ENCODE results near the gene ADAMTS19. TPM values are rescaled to one million over a fixed set of nuclear protein-coding genes. Genes with fewer than 3 reads are reported as not detected.

ADAMTS19 gene
- total and polyA plus RNA-seq, 2 of the 8 experiments (the other 6 are each of a cell fraction or from before 2014, with no cell fraction given), result 17.3 to 28.8 TPM

GRCh38 chr5:129687941-129688340 is 227.8 kb downstream of the ADAMTS19 start:
- FAIRE-seq, result no peak

More at GRCh38 chr5:129687941-129688340, 227.8 kb downstream of the ADAMTS19 start:
- H3K18ac ChIP-seq (ENCODE audit: extremely low read depth, low read length), result no peak overlapping the region
- H3K9me3 ChIP-seq (ENCODE audit: insufficient read depth in 2 of 2, low read depth in 1 of 2, low read length in 1 of 2), result no peaks in the 10 kb centered on the region
- WGBS, 2 experiments (ENCODE audit: extremely low coverage in 1 of 2, insufficient coverage in 1 of 2, insufficient read length in 1 of 2, insufficient replicate concordance in 2 of 2, low coverage in 1 of 2, low lambda C conversion rate in 2 of 2, missing lambda C conversion rate in 1 of 2), result 94% methylated on average over 3 of the region's 3 CpGs; no CpG with 5 or more reads in 1 of the 2 experiments
- peaks cover 0 to 10% (median 4%) of the 10 kb centered on the region in 4 experiments; a peak in 3 of 8 replicates for H3K36me3 ChIP-seq (ENCODE audit: control insufficient read depth in 2 of 4, insufficient read depth in 4 of 4, low read length in 3 of 4)
- H3K4ac ChIP-seq (replicated peaks; ENCODE audit: insufficient read length, low read depth, low read length), result no peak overlapping the region
- H3K79me1 ChIP-seq (ENCODE audit: low read depth, low read length), result no peaks in the 10 kb centered on the region
- no peak overlapping the region for H3K4me3 ChIP-seq (ENCODE audit: extremely low read depth in 1 of 4, insufficient read depth in 2 of 4, low read depth in 3 of 4, low read length in 4 of 4)
- H2BK15ac ChIP-seq (ENCODE audit: low read length), result no peak overlapping the region
- no peak overlapping the region for H3K4me2 ChIP-seq (ENCODE audit: insufficient read depth in 1 of 2, low read depth in 2 of 2, low read length in 2 of 2)
- H3K14ac ChIP-seq (ENCODE audit: insufficient read length), result no peak overlapping the region
- H3K23ac ChIP-seq (ENCODE audit: insufficient read length), result no peak overlapping the region
- no peak overlapping the region for H3K56ac ChIP-seq (replicated peaks; ENCODE audit: insufficient read length, low read depth, low read length)
- no peak overlapping the region for H2AFZ ChIP-seq (ENCODE audit: low read length)
- CTCF ChIA-PET (ENCODE audit: partially characterized antibody), result no interaction called here
- no peak overlapping the region for H2BK5ac ChIP-seq (ENCODE audit: low read depth, low read length)
- no peaks in the 10 kb centered on the region for H3K27me3 ChIP-seq (replicated peaks in 1 of 4; ENCODE audit: control insufficient read depth in 3 of 4, extremely low read depth in 1 of 4, insufficient read depth in 3 of 4, low read length in 3 of 4)
- no peak overlapping the region for H3K9ac ChIP-seq (replicated peaks in 1 of 4; ENCODE audit: extremely low read depth in 1 of 4, low read depth in 3 of 4, low read length in 3 of 4)
- H4K91ac ChIP-seq (replicated peaks; ENCODE audit: insufficient read length, low read length), result no peak overlapping the region
- H3K23me2 ChIP-seq (ENCODE audit: low read depth, low read length), result peaks cover 3% of the 10 kb centered on the region; the same call in 1 of the 2 replicates
- H4K8ac ChIP-seq (ENCODE audit: extremely low read depth, insufficient read depth, low read length), result no peak overlapping the region
- no peak overlapping the region for H2BK20ac ChIP-seq (ENCODE audit: low read length)
- TF ChIP-seq TCF12 (IDR thresholded peaks at IDR 0.05; ENCODE audit: low read depth, low read length) (no peak), ZNF274 (IDR thresholded peaks at IDR 0.05; ENCODE audit: borderline replicate concordance, extremely low read depth, low read length) (no peak), TAF7 (optimal IDR thresholded peaks at IDR 0.05; ENCODE audit: borderline replicate concordance, low read depth, low read length) (no peak), RNF2 (IDR thresholded peaks at IDR 0.05; ENCODE audit: borderline replicate concordance, low read depth, low read length, missing control alignments, poor library complexity, severe bottlenecking) (no peak), EGR1 (IDR thresholded peaks at IDR 0.05; ENCODE audit: borderline replicate concordance, low read depth, low read length) (no peak), KDM4A (IDR thresholded peaks at IDR 0.05; ENCODE audit: low read depth, low read length, severe bottlenecking) (no peak), CTCF (IDR thresholded peaks at IDR 0.05; ENCODE audit: control extremely low read depth in 1 of 3, insufficient read depth in 1 of 3, low read depth in 1 of 3, low read length in 3 of 3) (no peak), CEBPB (IDR thresholded peaks at IDR 0.05; ENCODE audit: low read depth, low read length) (no peak)
- no peaks in the 10 kb centered on the region for H3K79me2 ChIP-seq (ENCODE audit: control insufficient read depth in 1 of 2, insufficient read depth in 2 of 2, low read length in 2 of 2)
- POLR2A ChIA-PET (ENCODE audit: partially characterized antibody), result no interaction called here
- H2AK5ac ChIP-seq (ENCODE audit: low read depth, low read length), result no peak overlapping the region
- H3K27ac ChIP-seq (ENCODE audit: low read depth, low read length), result no peak overlapping the region
- DNase-seq (ENCODE audit: low read depth in 1 of 2, low spot score in 2 of 2), result no peak
- no peak overlapping the region for H2BK12ac ChIP-seq (ENCODE audit: low read depth, low read length)
- H4K5ac ChIP-seq (ENCODE audit: insufficient read length, low read depth, low read length), result no peak overlapping the region
- H2BK120ac ChIP-seq (replicated peaks; ENCODE audit: low read depth, low read length), result no peak overlapping the region
- no peaks in the 10 kb centered on the region for H3K4me1 ChIP-seq (replicated peaks in 1 of 4; ENCODE audit: control insufficient read depth in 3 of 4, insufficient read depth in 4 of 4, low read length in 3 of 4)
- H4K20me1 ChIP-seq (replicated peaks in 1 of 2; ENCODE audit: control insufficient read depth in 1 of 2, insufficient read depth in 2 of 2, low read length in 2 of 2), result no peaks in the 10 kb centered on the region
